K562 (cell line): ENCODE measurements around the gene PI16.

ENCODE experiments used
- ATF1 ChIP-seq, 2 experiments: fragments of 450-650 bp in 1 of 2; IDR thresholded peaks; 2 replicates each; pipeline ENCODE4 v1.6.1; 2016; ENCODE audit warnings: missing compliant biosample characterization in 1 of 2, missing genetic modification characterization in 1 of 2
- CBX2 ChIP-seq: fragments of 200-600 bp; sonication (generic); IDR thresholded peaks from one replicate; pipeline ENCODE4 v1.6.1; 2012; ENCODE audit warnings: mild to moderate bottlenecking, low read length, inconsistent platforms; ENCODE audit not compliant: insufficient read depth, poor library complexity, severe bottlenecking
- EP300 ChIP-seq: IDR thresholded peaks from 2 replicates; pipeline ENCODE4 v1.6.1; 2012; ENCODE audit warnings: low read length, improper control_type of control experiment
- GTF2F1 ChIP-seq: IDR thresholded peaks from 2 replicates; pipeline ENCODE4 v1.6.1; 2011; ENCODE audit warnings: low read depth, low read length, improper control_type of control experiment
- ILK ChIP-seq: fragments of 450-650 bp; IDR thresholded peaks from 2 replicates; pipeline ENCODE4 v1.6.1; 2016; ENCODE audit warnings: missing genetic modification characterization, low read depth, mild to moderate bottlenecking, missing compliant biosample characterization, moderate library complexity, borderline replicate concordance
- TEAD4 ChIP-seq, 2 experiments: sonication (generic) in 1 of 2; formaldehyde crosslinking in 1 of 2; IDR thresholded peaks; 2 replicates each; pipeline versions ENCODE4 v1.6.1 to v1.8.0; 2012 to 2022; ENCODE audit warnings: borderline replicate concordance in 1 of 2, inconsistent platforms in 1 of 2, low read length in 1 of 2, mild to moderate bottlenecking in 1 of 2, missing genetic modification reagents in 1 of 2
- ZKSCAN1 ChIP-seq: fragments of 150-350 bp; IDR thresholded peaks from 2 replicates; pipeline ENCODE4 v1.6.1; 2016; ENCODE audit warnings: low read depth, low read length
- TF ChIP-seq, protein P1 (sequence below): fragments of 200-800 bp; sonication (Bioruptor generic); IDR thresholded peaks from 2 replicates; pipeline ENCODE4 v1.6.1; 2017; ENCODE audit warnings: missing genetic modification characterization, missing compliant biosample characterization

- TF ChIP-seq ILK, result no peak
- TF ChIP-seq ATF1 (CRISPR knock-in tag; IDR thresholded peaks at IDR 0.05), result no peak
- no peak for TF ChIP-seq ATF1 (tag; IDR thresholded peaks at IDR 0.05)
- TF ChIP-seq ZKSCAN1, result no peak
- TF ChIP-seq, protein P1, sequence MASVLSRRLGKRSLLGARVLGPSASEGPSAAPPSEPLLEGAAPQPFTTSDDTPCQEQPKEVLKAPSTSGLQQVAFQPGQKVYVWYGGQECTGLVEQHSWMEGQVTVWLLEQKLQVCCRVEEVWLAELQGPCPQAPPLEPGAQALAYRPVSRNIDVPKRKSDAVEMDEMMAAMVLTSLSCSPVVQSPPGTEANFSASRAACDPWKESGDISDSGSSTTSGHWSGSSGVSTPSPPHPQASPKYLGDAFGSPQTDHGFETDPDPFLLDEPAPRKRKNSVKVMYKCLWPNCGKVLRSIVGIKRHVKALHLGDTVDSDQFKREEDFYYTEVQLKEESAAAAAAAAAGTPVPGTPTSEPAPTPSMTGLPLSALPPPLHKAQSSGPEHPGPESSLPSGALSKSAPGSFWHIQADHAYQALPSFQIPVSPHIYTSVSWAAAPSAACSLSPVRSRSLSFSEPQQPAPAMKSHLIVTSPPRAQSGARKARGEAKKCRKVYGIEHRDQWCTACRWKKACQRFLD (CRISPR knock-in tag), result no peak
- no peak for TF ChIP-seq CBX2
- no peak for TF ChIP-seq GTF2F1
- no peak for TF ChIP-seq TEAD4 (IDR thresholded peaks at IDR 0.05; ENCODE audit: low read length)
- no peak for TF ChIP-seq TEAD4 (CRISPR knock-in tag; IDR thresholded peaks at IDR 0.05; ENCODE audit: borderline replicate concordance)
- TF ChIP-seq EP300, result no peak
Measured at GRCh38 chr6:36920049-36920448, 34.5 kb upstream of the PI16 start.
